ENCODE measurements around the gene EIPR1. TPM values are rescaled to one million over a fixed set of nuclear protein-coding genes. Genes with fewer than 3 reads are reported as not detected.

EIPR1 gene
- total and polyA plus RNA-seq, 2 experiments from 2014 or later = 17.4 to 46.3 TPM

DNA sequence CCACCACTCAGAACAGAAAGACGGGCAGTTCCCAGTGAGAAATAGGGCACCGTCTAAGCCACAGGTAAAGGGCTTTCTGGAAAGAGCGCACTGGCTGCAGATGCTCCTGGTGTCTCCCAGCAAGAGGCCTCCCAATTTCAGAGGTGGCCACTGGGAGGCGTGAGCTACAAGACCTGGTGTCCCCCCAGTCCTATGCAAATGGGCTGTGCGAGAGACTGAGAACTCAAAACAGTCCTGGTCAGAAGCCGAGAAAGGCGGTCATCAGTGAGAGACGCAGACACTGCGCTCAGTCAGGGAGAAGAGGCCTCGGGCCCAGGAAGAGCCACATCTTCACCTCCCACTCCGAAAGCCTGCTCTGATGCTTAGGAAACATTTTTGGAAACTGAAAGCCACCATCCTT lies 179.5 kb downstream of the EIPR1 start:
- no peaks in the 10 kb centered on the region for H3K9me2 ChIP-seq (ENCODE audit: insufficient read depth)
- ATAC-seq (peak; percentile 93), DNase-seq (ENCODE audit: low spot score) (peak; percentile 85)
- TF ChIP-seq ZNF462 (CRISPR knock-in tag; IDR thresholded peaks at IDR 0.05) (no peak), CTCF (conservative IDR thresholded peaks at IDR 0.05; ENCODE audit: low read depth in 2 of 2) (peak; percentile 55 to 68), STAT1 (IDR thresholded peaks at IDR 0.05; ENCODE audit: unreplicated experiment) (no peak), CREB1 (CRISPR knock-in tag; IDR thresholded peaks at IDR 0.05; ENCODE audit: low read depth) (no peak)
- H3K36me3 Mint-ChIP-seq (ENCODE audit: low read depth) = peaks cover 17% of the 10 kb centered on the region
- H3K9me3 Mint-ChIP-seq = peaks cover 16% of the 10 kb centered on the region
- no peaks in the 10 kb centered on the region for H3K36me3 ChIP-seq (ENCODE audit: insufficient read depth)
- no peaks in the 10 kb centered on the region; the same call in 1 of the 2 replicates for H4K20me1 ChIP-seq (replicated peaks; ENCODE audit: insufficient read depth)
- no peaks in the 10 kb centered on the region for H3K27me3 ChIP-seq (ENCODE audit: insufficient read depth)
- peak overlapping the region; percentile 98 for H3K27ac Mint-ChIP-seq
- peak overlapping the region; percentile 86 for H3K27ac ChIP-seq (ENCODE audit: low read depth)
- H2AFZ ChIP-seq = no peak overlapping the region
- H3K4me1 Mint-ChIP-seq = peaks cover 45% of the 10 kb centered on the region
- H3K4me3 Mint-ChIP-seq = peak overlapping the region; percentile 42; the same call in 1 of the 3 replicates
- H3K27me3 Mint-ChIP-seq (ENCODE audit: insufficient read depth, low read depth, poor library complexity) = peaks cover 16% of the 10 kb centered on the region
- H3K4me3 ChIP-seq = no peak overlapping the region
- H3K4me2 ChIP-seq = no peak overlapping the region
- H3F3A ChIP-seq (replicated peaks; ENCODE audit: low read depth) = no peaks in the 10 kb centered on the region
- H3K4me1 ChIP-seq (ENCODE audit: insufficient read depth) = peaks cover 9% of the 10 kb centered on the region; the same call in 1 of the 2 replicates
- H3K79me2 ChIP-seq (replicated peaks; ENCODE audit: insufficient read depth) = no peaks in the 10 kb centered on the region
